ENCODE data around the gene CXADR.
A peak's percentile ranks its signal among the peaks of the same experiment; 100 is the strongest.
"Not testable (repeated sequence)": the region's sequence is repeated elsewhere in the genome, so short reads cannot be mapped to it uniquely, and the experiment has no call there.

The CXADR gene

GRCh38 chr21:17502985-17503384 lies 9.9 kb upstream of the CXADR start:
- DNase-seq = not testable (repeated sequence)

- DNase-seq = no peak
Measured at GRCh38 chr21:17506951-17507350, 5.9 kb upstream of the CXADR start.

GRCh38 chr21:17507591-17507990 lies 5.3 kb upstream of the CXADR start:
- DNase-seq = no peak

GRCh38 chr21:17513214-17514123 lies 626 bp downstream of the CXADR start:
- DNase-seq = peak in 1 of 4 experiments; percentile 37

- DNase-seq = no peak
Measured at GRCh38 chr21:17514124-17514845, 1.4 kb downstream of the CXADR start.

GRCh38 chr21:17517008-17517407 lies 4.2 kb downstream of the CXADR start:
- not testable (repeated sequence) for DNase-seq

GRCh38 chr21:17519208-17519738 lies 6.4 kb downstream of the CXADR start:
- no peak for DNase-seq

GRCh38 chr21:17519965-17520609 lies 7.2 kb downstream of the CXADR start:
- DNase-seq = no peak

- no peak for DNase-seq
Measured at GRCh38 chr21:17523007-17523451, 10.2 kb downstream of the CXADR start.

- not testable (repeated sequence) for DNase-seq
Measured at GRCh38 chr21:17523979-17524494, 11.2 kb downstream of the CXADR start.

- no peak for DNase-seq
Measured at GRCh38 chr21:17524635-17525034, 11.8 kb downstream of the CXADR start.

GRCh38 chr21:17526776-17527175 lies 13.9 kb downstream of the CXADR start:
- DNase-seq = no peak

- no peak for DNase-seq
Measured at GRCh38 chr21:17527240-17527639, 14.4 kb downstream of the CXADR start.

- no peak for DNase-seq
Measured at GRCh38 chr21:17527711-17528110, 14.9 kb downstream of the CXADR start.

GRCh38 chr21:17529648-17530047 lies 16.8 kb downstream of the CXADR start:
- DNase-seq = no peak

- no peak for DNase-seq
Measured at GRCh38 chr21:17532292-17532691, 19.4 kb downstream of the CXADR start.

- peak in 3 of 4 experiments; percentile 13 to 51 (median 33) for DNase-seq
Measured at GRCh38 chr21:17536381-17536780, 23.5 kb downstream of the CXADR start.

GRCh38 chr21:17537299-17537698 lies 24.5 kb downstream of the CXADR start:
- peak in 2 of 4 experiments; percentile 20 to 34 for DNase-seq

- no peak for DNase-seq
Measured at GRCh38 chr21:17538576-17538975, 25.7 kb downstream of the CXADR start.

GRCh38 chr21:17539323-17539722 lies 26.5 kb downstream of the CXADR start:
- peak; percentile 15 to 92 (median 61) for DNase-seq

- peak; percentile 36 to 68 (median 58) for DNase-seq
Measured at GRCh38 chr21:17539743-17540341, 27.0 kb downstream of the CXADR start.

- peak in 2 of 4 experiments; percentile 46 to 56 for DNase-seq
Measured at GRCh38 chr21:17540530-17540929, 27.7 kb downstream of the CXADR start.

Data from suppressor macrophage (primary cell).